Activated CD8-positive, alpha-beta memory T cell treated with anti-CD3 and anti-CD28 coated beads, Interleukin-2, amount 50 U/mL, for 4 hours (primary cell): ENCODE results near the gene SUPT3H.

Experiments used
- DNase-seq: peaks from one replicate; pipeline ENCODE4 v3.0.0-alpha.2; 2020

Gene SUPT3H

GRCh38 chr6:44859901-44860410 lies 517.8 kb downstream of the SUPT3H start:
- DNase-seq, result no peak

GRCh38 chr6:44858998-44859397 lies 518.7 kb downstream of the SUPT3H start:
- DNase-seq, result no peak

- DNase-seq, result no peak
Observed at GRCh38 chr6:44856479-44856878, 521.3 kb downstream of the SUPT3H start.

GRCh38 chr6:44855562-44856411 lies 521.9 kb downstream of the SUPT3H start:
- DNase-seq, result no peak

- DNase-seq, result no peak
Observed at GRCh38 chr6:44854712-44855443, 522.9 kb downstream of the SUPT3H start.

- DNase-seq, result no peak
Observed at GRCh38 chr6:44851176-44851575, 526.6 kb downstream of the SUPT3H start.

- DNase-seq, result no peak
Observed at GRCh38 chr6:44850312-44850711, 527.4 kb downstream of the SUPT3H start.

- DNase-seq, result no peak
Observed at GRCh38 chr6:44849806-44850205, 527.9 kb downstream of the SUPT3H start.

- DNase-seq, result no peak
Observed at GRCh38 chr6:44843734-44844133, 534.0 kb downstream of the SUPT3H start.

- no peak for DNase-seq
Observed at GRCh38 chr6:44842616-44843015, 535.1 kb downstream of the SUPT3H start.

GRCh38 chr6:44841829-44842228 lies 535.9 kb downstream of the SUPT3H start:
- DNase-seq, result no peak

- DNase-seq, result no peak
Observed at GRCh38 chr6:44837741-44838140, 540.0 kb downstream of the SUPT3H start.

GRCh38 chr6:44837255-44837654 lies 540.5 kb downstream of the SUPT3H start:
- DNase-seq, result no peak

- no peak for DNase-seq
Observed at GRCh38 chr6:44833248-44833647, 544.5 kb downstream of the SUPT3H start.

GRCh38 chr6:44831002-44831610 lies 546.6 kb downstream of the SUPT3H start:
- no peak for DNase-seq

- no peak for DNase-seq
Observed at GRCh38 chr6:44829836-44830235, 547.9 kb downstream of the SUPT3H start.

GRCh38 chr6:44828780-44829179 lies 549.0 kb downstream of the SUPT3H start:
- DNase-seq, result no peak

- DNase-seq, result no peak
Observed at GRCh38 chr6:44826025-44826676, 551.6 kb downstream of the SUPT3H start.

GRCh38 chr6:44825273-44825672 lies 552.5 kb downstream of the SUPT3H start:
- DNase-seq, result no peak

- no peak for DNase-seq
Observed at GRCh38 chr6:44824567-44824966, 553.2 kb downstream of the SUPT3H start.

- no peak for DNase-seq
Observed at GRCh38 chr6:44820759-44821158, 557.0 kb downstream of the SUPT3H start.

GRCh38 chr6:44820321-44820720 lies 557.4 kb downstream of the SUPT3H start:
- no peak for DNase-seq

GRCh38 chr6:44811456-44811855 lies 566.3 kb downstream of the SUPT3H start:
- no peak for DNase-seq
